Measurements from ENCODE around the gene ITGB7.

Gene ITGB7

GRCh38 chr12:53251477-53252348, 44.7 kb upstream of the ITGB7 start:
- peaks cover 18% of the 10 kb centered on the region for H3K36me3 ChIP-seq
- no peaks in the 10 kb centered on the region for H3K27me3 ChIP-seq
- H3K9me3 ChIP-seq: no peaks in the 10 kb centered on the region
- peaks cover 19 to 27% of the 10 kb centered on the region in 2 experiments for H3K4me1 ChIP-seq (ENCODE audit: control insufficient read depth in 1 of 2, insufficient read depth in 1 of 2, low read depth in 1 of 2, low read length in 1 of 2)
- peak overlapping the region; percentile 70 to 97 for H3K4me3 ChIP-seq (ENCODE audit: low read depth in 1 of 2, low read length in 1 of 2)
- peak; percentile 51 for TF ChIP-seq CTCF (IDR thresholded peaks at IDR 0.05)
- H3K27ac ChIP-seq: peak overlapping the region; percentile 83

GRCh38 chr12:53245286-53245685, 38.2 kb upstream of the ITGB7 start:
- peaks cover 31% of the 10 kb centered on the region for H3K27me3 ChIP-seq
- no peak overlapping the region for H3K27ac ChIP-seq
- peaks cover 6 to 8% of the 10 kb centered on the region in 2 experiments for H3K4me1 ChIP-seq (ENCODE audit: control insufficient read depth in 1 of 2, insufficient read depth in 1 of 2, low read depth in 1 of 2, low read length in 1 of 2)
- H3K9me3 ChIP-seq: no peaks in the 10 kb centered on the region
- H3K36me3 ChIP-seq: no peaks in the 10 kb centered on the region
- no peak overlapping the region for H3K4me3 ChIP-seq (ENCODE audit: low read depth in 1 of 2, low read length in 1 of 2)
- no peak for TF ChIP-seq CTCF (IDR thresholded peaks at IDR 0.05)

- no peak overlapping the region for H3K4me3 ChIP-seq (ENCODE audit: low read depth in 1 of 2, low read length in 1 of 2)
- H3K27ac ChIP-seq: no peak overlapping the region
- H3K9me3 ChIP-seq: no peaks in the 10 kb centered on the region
- TF ChIP-seq CTCF (IDR thresholded peaks at IDR 0.05): no peak
- peaks cover 6 to 10% of the 10 kb centered on the region in 2 experiments for H3K4me1 ChIP-seq (ENCODE audit: control insufficient read depth in 1 of 2, insufficient read depth in 1 of 2, low read depth in 1 of 2, low read length in 1 of 2)
- peaks cover 31% of the 10 kb centered on the region for H3K27me3 ChIP-seq
- no peaks in the 10 kb centered on the region for H3K36me3 ChIP-seq
Observed at GRCh38 chr12:53244337-53244736, 37.3 kb upstream of the ITGB7 start.

GRCh38 chr12:53241623-53242412, 34.8 kb upstream of the ITGB7 start:
- H3K36me3 ChIP-seq: no peaks in the 10 kb centered on the region
- peaks cover 42% of the 10 kb centered on the region for H3K27me3 ChIP-seq
- no peak overlapping the region for H3K4me3 ChIP-seq (ENCODE audit: low read depth in 1 of 2, low read length in 1 of 2)
- no peaks in the 10 kb centered on the region for H3K9me3 ChIP-seq
- H3K27ac ChIP-seq: no peak overlapping the region
- H3K4me1 ChIP-seq (ENCODE audit: control insufficient read depth in 1 of 2, insufficient read depth in 1 of 2, low read depth in 1 of 2, low read length in 1 of 2): peaks cover 6 to 10% of the 10 kb centered on the region in 2 experiments
- TF ChIP-seq CTCF (IDR thresholded peaks at IDR 0.05): no peak

- H3K4me1 ChIP-seq (ENCODE audit: control insufficient read depth in 1 of 2, insufficient read depth in 1 of 2, low read depth in 1 of 2, low read length in 1 of 2): peaks cover 6 to 10% of the 10 kb centered on the region in 2 experiments
- no peaks in the 10 kb centered on the region for H3K36me3 ChIP-seq
- H3K27ac ChIP-seq: no peak overlapping the region
- no peak overlapping the region for H3K4me3 ChIP-seq (ENCODE audit: low read depth in 1 of 2, low read length in 1 of 2)
- peaks cover 61% of the 10 kb centered on the region for H3K27me3 ChIP-seq
- H3K9me3 ChIP-seq: no peaks in the 10 kb centered on the region
- TF ChIP-seq CTCF (IDR thresholded peaks at IDR 0.05): no peak
Observed at GRCh38 chr12:53239643-53240258, 32.7 kb upstream of the ITGB7 start.
